Fibroblast of villous mesenchyme (primary cell): ENCODE results near the gene DNAH6. TPM values are rescaled to one million over a fixed set of nuclear protein-coding genes. Genes with fewer than 3 reads are reported as not detected.
"Not testable (repeated sequence)": the region's sequence is repeated elsewhere in the genome, so short reads cannot be mapped to it uniquely, and the experiment has no call there.

Source experiments
- DNase-seq: peaks from one replicate; pipeline ENCODE4 v3.0.0-alpha.2; 2010; ENCODE audit warnings: low read depth
- H3K4me3 ChIP-seq: 2 replicates; pipeline ENCODE4 v1.5.1; 2011; ENCODE audit warnings: low read depth, mild to moderate bottlenecking, low read length
- CTCF ChIP-seq: IDR thresholded peaks from 2 replicates; pipeline ENCODE4 v1.5.1; 2012; ENCODE audit warnings: low read depth, mild to moderate bottlenecking, low read length; ENCODE audit not compliant: insufficient read depth
- total RNA-seq: library from RNA; depleted of rRNA; stranded (reverse); fragments of >200 nt; gene quantifications from 2 replicates; pipeline ENCODE4 v1.2.3, GENCODE V29; 2012

DNAH6 gene
- total RNA-seq, 1 donor: under 0.01 TPM

- TF ChIP-seq CTCF: no peak
- DNase-seq: no peak
- H3K4me3 ChIP-seq: no peak overlapping the region
These were observed 345.7 kb downstream of the DNAH6 start for GRCh38 chr2:84862006-84862405.

- peak; percentile 27 for DNase-seq
- TF ChIP-seq CTCF: peak; percentile 20
These were observed 349.0 kb downstream of the DNAH6 start for GRCh38 chr2:84865181-84865783.

GRCh38 chr2:84866122-84866521 lies 349.8 kb downstream of the DNAH6 start:
- no peak for TF ChIP-seq CTCF
- H3K4me3 ChIP-seq: no peak overlapping the region
- peak; percentile 34 for DNase-seq

More at GRCh38 chr2:84865181-84865783, 349.0 kb downstream of the DNAH6 start:
- no peak overlapping the region for H3K4me3 ChIP-seq

GRCh38 chr2:84868327-84868726 lies 352.0 kb downstream of the DNAH6 start:
- H3K4me3 ChIP-seq, DNase-seq: not testable (repeated sequence)

Other genes starting within 250 kb of the DNAH6 start
- gene SUCLG1, start 57.2 kb upstream of the DNAH6 start, total RNA-seq: 47.0 and 66.1 TPM in 2 replicates